H1 (cell line): Measurements from ENCODE around the gene SLC5A8. TPM values are rescaled to one million over a fixed set of nuclear protein-coding genes. Genes with fewer than 3 reads are reported as not detected.

Experiments used
- CTCF ChIA-PET: fragments of 300-600 bp; sonication (Branson Sonifier 250); formaldehyde crosslinking; loops from one replicate; lab custom pipeline; 2021; ENCODE audit not compliant: partially characterized antibody; lab: Charles Lee
- POLR2A ChIA-PET: fragments of 300-600 bp; sonication (Branson Sonifier 250); formaldehyde crosslinking; loops from one replicate; lab custom pipeline; 2021; ENCODE audit warnings: inconsistent platforms; ENCODE audit not compliant: partially characterized antibody; lab: Charles Lee
- DNase-seq, 2 experiments: peaks; one replicate each; pipeline versions ENCODE4 v3.0.0 to v3.0.0-alpha.2; 2010 to 2022; ENCODE audit warnings: low spot score in 2 of 2, low read depth in 1 of 2, mixed read lengths in 1 of 2
- FAIRE-seq: peaks from 2 replicates; lab custom pipeline; 2011; peaks lifted over from hg19 to GRCh38; lab: Jason Lieb, UNC
- H2AFZ ChIP-seq: 2 replicates; pipeline ENCODE4 v1.8.1; 2012; ENCODE audit warnings: low read length, inconsistent platforms
- H2AK5ac ChIP-seq: 2 replicates; pipeline ENCODE4 v1.6.1; 2013; ENCODE audit warnings: low read depth, low read length
- H2BK120ac ChIP-seq: replicated peaks from 2 replicates; pipeline ENCODE3; 2013; ENCODE audit warnings: low read depth, low read length, inconsistent platforms
- H2BK12ac ChIP-seq: 2 replicates; pipeline ENCODE4 v1.6.1; 2013; ENCODE audit warnings: low read depth, low read length
- H2BK15ac ChIP-seq: 2 replicates; pipeline ENCODE4 v1.6.1; 2013; ENCODE audit warnings: low read length
- H2BK20ac ChIP-seq: 2 replicates; pipeline ENCODE4 v1.6.1; 2013; ENCODE audit warnings: low read length
- H2BK5ac ChIP-seq: 2 replicates; pipeline ENCODE4 v1.6.1; 2013; ENCODE audit warnings: low read depth, low read length
- H3K14ac ChIP-seq: 2 replicates; pipeline ENCODE4 v1.6.1; 2013; ENCODE audit warnings: inconsistent platforms; ENCODE audit not compliant: insufficient read length
- H3K18ac ChIP-seq: 2 replicates; pipeline ENCODE4 v1.6.1; 2013; ENCODE audit warnings: low read length; ENCODE audit errors: extremely low read depth
- H3K23ac ChIP-seq: 2 replicates; pipeline ENCODE4 v1.6.1; 2013; ENCODE audit warnings: inconsistent platforms; ENCODE audit not compliant: insufficient read length
- H3K23me2 ChIP-seq: 2 replicates; pipeline ENCODE4 v1.6.1; 2013; ENCODE audit warnings: low read depth, low read length
- H3K27ac ChIP-seq: 2 replicates; pipeline ENCODE4 v1.6.1; 2011; ENCODE audit warnings: low read depth, low read length, inconsistent platforms
- H3K27me3 ChIP-seq, 4 experiments: replicated peaks in 1 of 4; 1 replicate in 1 of 4; 2 replicates in 3 of 4; pipeline versions ENCODE4 v1.6.1 to v1.8.1; 2011 to 2013; ENCODE audit warnings: low read length in 3 of 4, mild to moderate bottlenecking in 3 of 4, inconsistent platforms in 2 of 4, mixed read lengths in 2 of 4, moderate library complexity in 1 of 4; ENCODE audit not compliant: control insufficient read depth in 3 of 4, insufficient read depth in 3 of 4; ENCODE audit errors: extremely low read depth in 1 of 4
- H3K36me3 ChIP-seq, 4 experiments: 2 replicates each; pipeline versions ENCODE4 v1.6.1 to v1.8.1; 2011 to 2013; ENCODE audit warnings: mild to moderate bottlenecking in 4 of 4, low read length in 3 of 4, moderate library complexity in 2 of 4, control low read depth in 1 of 4, inconsistent platforms in 1 of 4; ENCODE audit not compliant: insufficient read depth in 4 of 4, control insufficient read depth in 2 of 4
- H3K4ac ChIP-seq: replicated peaks from 2 replicates; pipeline ENCODE3; 2013; ENCODE audit warnings: low read length, low read depth, mixed read lengths, inconsistent platforms; ENCODE audit not compliant: insufficient read length
- H3K4me1 ChIP-seq, 4 experiments: replicated peaks in 1 of 4; 1 replicate in 1 of 4; 2 replicates in 3 of 4; pipeline versions ENCODE4 v1.6.1 to v1.8.1; 2011 to 2013; ENCODE audit warnings: low read length in 3 of 4, inconsistent platforms in 2 of 4, mixed read lengths in 1 of 4; ENCODE audit not compliant: insufficient read depth in 4 of 4, control insufficient read depth in 3 of 4
- H3K4me2 ChIP-seq, 2 experiments: 2 replicates each; pipeline versions ENCODE4 v1.6.1 to v1.8.1; 2011 to 2013; ENCODE audit warnings: low read depth in 2 of 2, low read length in 2 of 2, control low read depth in 1 of 2, inconsistent platforms in 1 of 2, mild to moderate bottlenecking in 1 of 2; ENCODE audit not compliant: insufficient read depth in 1 of 2
- H3K4me3 ChIP-seq, 4 experiments: fragments of 200-600, 300-600 bp in 1 of 4; sonication (generic), shearing (Covaris generic), sonication (Bioruptor Twin) in 1 of 4; 2 replicates each; pipeline versions ENCODE4 v1.5.1 to v1.8.1; 2011 to 2016; ENCODE audit warnings: low read length in 4 of 4, low read depth in 3 of 4, control low read depth in 2 of 4, inconsistent platforms in 2 of 4, mild to moderate bottlenecking in 2 of 4, mixed read lengths in 1 of 4, moderate library complexity in 1 of 4; ENCODE audit not compliant: insufficient read depth in 2 of 4; ENCODE audit errors: extremely low read depth in 1 of 4
- H3K56ac ChIP-seq: replicated peaks from 2 replicates; pipeline ENCODE3; 2013; ENCODE audit warnings: low read depth, mild to moderate bottlenecking, mixed read lengths, low read length, inconsistent platforms; ENCODE audit not compliant: insufficient read length
- H3K79me1 ChIP-seq: 2 replicates; pipeline ENCODE4 v1.6.1; 2013; ENCODE audit warnings: low read depth, low read length, control low read depth
- H3K79me2 ChIP-seq, 2 experiments: 2 replicates each; pipeline versions ENCODE4 v1.6.1 to v1.8.1; 2012 to 2013; ENCODE audit warnings: low read length in 2 of 2, mild to moderate bottlenecking in 2 of 2, inconsistent platforms in 1 of 2; ENCODE audit not compliant: insufficient read depth in 2 of 2, control insufficient read depth in 1 of 2
- H3K9ac ChIP-seq, 4 experiments: replicated peaks in 1 of 4; 1 replicate in 1 of 4; 2 replicates in 3 of 4; pipeline versions ENCODE4 v1.6.1 to v1.8.1; 2011 to 2013; ENCODE audit warnings: low read depth in 3 of 4, low read length in 3 of 4, control low read depth in 2 of 4, mild to moderate bottlenecking in 2 of 4, moderate library complexity in 2 of 4, inconsistent platforms in 1 of 4; ENCODE audit errors: extremely low read depth in 1 of 4
- H3K9me3 ChIP-seq, 2 experiments: 2 replicates each; pipeline versions ENCODE4 v1.6.1 to v1.8.1; 2012 to 2013; ENCODE audit warnings: mild to moderate bottlenecking in 2 of 2, moderate library complexity in 2 of 2, control low read depth in 1 of 2, inconsistent platforms in 1 of 2, low read depth in 1 of 2, low read length in 1 of 2, mixed read lengths in 1 of 2; ENCODE audit not compliant: insufficient read depth in 2 of 2
- H4K20me1 ChIP-seq, 2 experiments: replicated peaks in 1 of 2; 2 replicates each; pipeline versions ENCODE3 to v1.8.1; 2011 to 2013; ENCODE audit warnings: inconsistent platforms in 2 of 2, low read length in 2 of 2, mild to moderate bottlenecking in 1 of 2; ENCODE audit not compliant: insufficient read depth in 2 of 2, control insufficient read depth in 1 of 2
- H4K5ac ChIP-seq: 2 replicates; pipeline ENCODE4 v1.6.1; 2013; ENCODE audit warnings: low read length, low read depth, mixed read lengths, inconsistent platforms; ENCODE audit not compliant: insufficient read length
- H4K8ac ChIP-seq: 2 replicates; pipeline ENCODE4 v1.8.0; 2013; ENCODE audit warnings: mild to moderate bottlenecking, moderate library complexity, low read length, inconsistent platforms; ENCODE audit not compliant: insufficient read depth; ENCODE audit errors: extremely low read depth
- H4K91ac ChIP-seq: replicated peaks from 2 replicates; pipeline ENCODE3; 2013; ENCODE audit warnings: low read length, mixed read lengths, inconsistent platforms; ENCODE audit not compliant: insufficient read length
- JUN ChIP-seq: IDR thresholded peaks from 2 replicates; pipeline ENCODE4 v1.6.1; 2011; ENCODE audit warnings: low read depth, mild to moderate bottlenecking, improper control_type of control experiment, low read length
- KDM1A ChIP-seq: fragments of 200-600, 300-600 bp; sonication (generic); IDR thresholded peaks from 2 replicates; pipeline ENCODE4 v1.7.1; 2016; ENCODE audit warnings: mild to moderate bottlenecking, low read length, borderline replicate concordance
- KDM4A ChIP-seq: IDR thresholded peaks from one replicate; pipeline ENCODE4 v1.7.1; 2012; ENCODE audit warnings: low read depth, mild to moderate bottlenecking, moderate library complexity, low read length, inconsistent platforms; ENCODE audit not compliant: severe bottlenecking
- NANOG ChIP-seq: IDR thresholded peaks from 2 replicates; pipeline ENCODE4 v1.6.1; 2011; ENCODE audit warnings: low read length, low read depth, mild to moderate bottlenecking, inconsistent platforms; ENCODE audit not compliant: insufficient read depth, poor library complexity, severe bottlenecking
- POLR2A ChIP-seq, 2 experiments: IDR thresholded peaks; 1 replicate in 1 of 2; 2 replicates in 1 of 2; pipeline ENCODE4 v1.6.1; 2011; ENCODE audit warnings: low read depth in 2 of 2, low read length in 2 of 2, mild to moderate bottlenecking in 2 of 2; ENCODE audit errors: control extremely low read depth in 1 of 2
- YY1 ChIP-seq: IDR thresholded peaks from 2 replicates; pipeline ENCODE4 v1.6.1; 2011; ENCODE audit warnings: low read depth, mild to moderate bottlenecking, low read length
- whole genome bisulfite sequencing, 2 experiments: shearing (Covaris generic) in 1 of 2; methylation state at CpG; one replicate each; pipeline versions ENCODE4 v1.1.6 to v1.1.7; 2013 to 2015; ENCODE audit warnings: low lambda C conversion rate in 2 of 2, mixed read lengths in 2 of 2, inconsistent platforms in 1 of 2, low coverage in 1 of 2, missing lambda C conversion rate in 1 of 2; ENCODE audit not compliant: insufficient replicate concordance in 2 of 2, insufficient coverage in 1 of 2, insufficient read length in 1 of 2; ENCODE audit errors: extremely low coverage in 1 of 2, missing lambda C conversion rate in 1 of 2; 5-methylcytosine and 5-hydroxymethylcytosine counted together
- polyA plus RNA-seq, 7 experiments: library from polyadenylated mRNA; depleted of rRNA in 3 of 7; stranded (reverse) in 5 of 7; unstranded in 2 of 7; fragments of >200 nt in 5 of 7; fragments of 200-250 nt in 2 of 7; gene quantifications; 1 replicate in 5 of 7; 2 replicates in 1 of 7; 4 replicates in 1 of 7; pipeline versions ENCODE4 v1.2.1 to v1.2.3, GENCODE V29; 2011 to 2013; ENCODE audit warnings: missing spikeins in 2 of 7, mixed read lengths in 2 of 7
- total RNA-seq: library from RNA; stranded (reverse); fragmentation: NEBNext Ultra II Directional; extraction: Animal tissue kit (Norgen Biotek cat#: 25700); gene quantifications from 2 replicates; pipeline ENCODE4 v1.2.1, GENCODE V29; 2021

The SLC5A8 gene
- total and polyA plus RNA-seq, 2 of the 8 experiments (the other 6 are each of a cell fraction or from before 2014, with no cell fraction given), result 0.11 to 0.21 TPM

DNA sequence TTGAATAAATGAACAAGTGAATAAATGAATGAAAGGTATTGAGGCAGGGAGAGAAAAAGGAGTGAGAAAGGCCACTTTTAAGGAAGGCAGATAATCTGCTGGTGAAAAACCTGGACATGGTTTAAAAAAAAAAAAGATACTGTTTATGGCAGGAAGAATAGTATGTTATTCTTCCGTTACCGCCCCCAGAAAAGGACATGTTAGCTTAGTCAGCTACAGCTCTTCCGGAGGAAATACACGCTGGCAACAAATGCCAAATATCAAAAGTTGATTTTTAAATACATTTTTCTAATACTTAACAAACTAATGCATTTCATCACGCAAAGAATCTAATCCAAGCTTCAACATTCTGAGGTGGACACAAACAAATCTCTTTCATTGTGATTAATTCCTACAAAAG, 43.2 kb downstream of the SLC5A8 start:
- H3K79me1 ChIP-seq, result no peaks in the 10 kb centered on the region
- no peak overlapping the region for H2BK5ac ChIP-seq
- H3K18ac ChIP-seq, result no peak overlapping the region
- FAIRE-seq (no peak), DNase-seq (no peak)
- H3K4me1 ChIP-seq, result no peaks in the 10 kb centered on the region
- H2AK5ac ChIP-seq, result no peak overlapping the region
- no peak overlapping the region for H2BK15ac ChIP-seq
- no peak overlapping the region for H3K9ac ChIP-seq
- H3K23me2 ChIP-seq, result no peaks in the 10 kb centered on the region
- no peak overlapping the region for H4K5ac ChIP-seq
- H3K27me3 ChIP-seq, result no peaks in the 10 kb centered on the region
- H4K8ac ChIP-seq, result no peak overlapping the region
- no peaks in the 10 kb centered on the region for H3K79me2 ChIP-seq
- H3K4ac ChIP-seq, result no peak overlapping the region
- H2AFZ ChIP-seq, result no peak overlapping the region
- no peak overlapping the region for H3K4me2 ChIP-seq
- H3K23ac ChIP-seq, result no peak overlapping the region
- ChIA-PET POLR2A (no interaction called here), CTCF (interaction anchor here (1.0 to 1.5 kb wide), 3 partner anchors 155 to 339 kb away, joined by 4 to 6 read pairs (median 4); no protein-coding TSS in a partner anchor)
- H3K27ac ChIP-seq, result no peak overlapping the region
- no peaks in the 10 kb centered on the region for H3K9me3 ChIP-seq
- H2BK12ac ChIP-seq, result no peak overlapping the region
- H3K36me3 ChIP-seq, result no peaks in the 10 kb centered on the region
- no peaks in the 10 kb centered on the region for H4K20me1 ChIP-seq
- H4K91ac ChIP-seq, result no peak overlapping the region
- no peak overlapping the region for H3K4me3 ChIP-seq
- no peak overlapping the region for H2BK20ac ChIP-seq
- H3K56ac ChIP-seq, result no peak overlapping the region
- 95% methylated on average over 5 of the region's 5 CpGs; no CpG with 5 or more reads in 1 of the 2 experiments for WGBS, 2 experiments
- no peak overlapping the region for H3K14ac ChIP-seq
- no peak overlapping the region for H2BK120ac ChIP-seq
- TF ChIP-seq KDM4A, result no peak
- TF ChIP-seq NANOG, result no peak
- no peak for TF ChIP-seq YY1
- TF ChIP-seq JUN, result no peak
- TF ChIP-seq KDM1A, result no peak
- no peak for TF ChIP-seq POLR2A (IDR thresholded peaks at IDR 0.05; ENCODE audit: control extremely low read depth in 1 of 2, low read depth in 2 of 2, low read length in 2 of 2)
